ENCODE results near the gene OCSTAMP. TPM values are rescaled to one million over a fixed set of nuclear protein-coding genes. Genes with fewer than 3 reads are reported as not detected.

OCSTAMP gene
- total and polyA plus RNA-seq, 8 donors: not detected

Other genes with a start within 250 kb of the OCSTAMP start
- 1 to 10 TPM in 5 of 6 donors, under 1 TPM in 1; 0.97 to 5.3 (median 2.3) TPM for gene CDH22, start 242.2 kb downstream of the OCSTAMP start, total RNA-seq
- gene CDH22, start 242.2 kb downstream of the OCSTAMP start, polyA plus RNA-seq: 10 to 100 TPM in 1 of 2 donors, 1 to 10 TPM in 1; 3.7 to 11.9 TPM
- 10 to 100 TPM; 16.7 to 32.6 (median 27.7) TPM for gene ELMO2, start 144.0 kb downstream of the OCSTAMP start, total RNA-seq
- 10 to 100 TPM; 18.1 to 31.0 TPM for gene ELMO2, start 144.0 kb downstream of the OCSTAMP start, polyA plus RNA-seq
- gene ZNF334, start 37.1 kb downstream of the OCSTAMP start, total RNA-seq: 1 to 10 TPM; 2.6 to 7.8 (median 3.9) TPM
- gene ZNF334, start 37.1 kb downstream of the OCSTAMP start, polyA plus RNA-seq: 10 to 100 TPM in 1 of 2 donors, 1 to 10 TPM in 1; 7.0 to 11.6 TPM
- gene SLC13A3, start 100.8 kb upstream of the OCSTAMP start, total RNA-seq: 1 to 10 TPM; 2.7 to 7.8 (median 5.8) TPM
- 1 to 10 TPM in 1 of 2 donors, under 1 TPM in 1; 0.68 to 2.3 TPM for gene SLC13A3, start 100.8 kb upstream of the OCSTAMP start, polyA plus RNA-seq
- 1 to 10 TPM; 2.7 to 4.6 (median 3.8) TPM for gene TP53RK, start 138.8 kb upstream of the OCSTAMP start, total RNA-seq
- 1 to 10 TPM; 2.5 to 6.1 TPM for gene TP53RK, start 138.8 kb upstream of the OCSTAMP start, polyA plus RNA-seq
- 10 to 100 TPM; 11.6 to 20.9 (median 14.3) TPM for gene SLC2A10, start 159.0 kb upstream of the OCSTAMP start, total RNA-seq
- gene SLC2A10, start 159.0 kb upstream of the OCSTAMP start, polyA plus RNA-seq: 10 to 100 TPM; 10.9 to 12.0 TPM

Data from pancreas (tissue), 8 donors.